ENCODE results near the gene SLTM.

- no peak for TF ChIP-seq POLR2A (IDR thresholded peaks at IDR 0.05)
- TF ChIP-seq CTCF (IDR thresholded peaks at IDR 0.05) = no peak
Measured at GRCh38 chr15:58977887-58978286, 44.4 kb upstream of the SLTM start.
